Liver (tissue), 9 donors: Measurements from ENCODE around the gene MAP4K2. TPM values are rescaled to one million over a fixed set of nuclear protein-coding genes. Genes with fewer than 3 reads are reported as not detected.

ENCODE experiments used
- DNase-seq: peaks from one replicate; pipeline ENCODE4 v3.0.0-alpha.2; 2017; ENCODE audit warnings: low spot score
- H3K27ac ChIP-seq, 2 donors: one replicate each; pipeline ENCODE4 v1.7.0; 2013; ENCODE audit warnings: inconsistent platforms in 2 of 2, low read length in 2 of 2, control low read depth in 1 of 2, low read depth in 1 of 2, mild to moderate bottlenecking in 1 of 2
- H3K27me3 ChIP-seq, 4 donors: one replicate each; pipeline versions ENCODE4 v1.6.1 to v1.7.0; 2013; ENCODE audit warnings: low read length in 3 of 4, inconsistent platforms in 1 of 4, mild to moderate bottlenecking in 1 of 4, moderate library complexity in 1 of 4; ENCODE audit not compliant: control insufficient read depth in 4 of 4, insufficient read depth in 4 of 4
- H3K36me3 ChIP-seq, 4 donors: one replicate each; pipeline versions ENCODE4 v1.6.1 to v1.7.0; 2013; ENCODE audit warnings: low read length in 3 of 4, mild to moderate bottlenecking in 3 of 4, low read depth in 1 of 4, moderate library complexity in 1 of 4; ENCODE audit not compliant: control insufficient read depth in 4 of 4, insufficient read depth in 3 of 4
- H3K4me1 ChIP-seq, 4 donors: one replicate each; pipeline versions ENCODE4 v1.6.1 to v1.7.0; 2013; ENCODE audit warnings: low read length in 3 of 4, mild to moderate bottlenecking in 3 of 4, moderate library complexity in 1 of 4; ENCODE audit not compliant: control insufficient read depth in 4 of 4, insufficient read depth in 4 of 4
- H3K4me3 ChIP-seq, 3 donors: one replicate each; pipeline versions ENCODE4 v1.6.1 to v1.7.0; 2013; ENCODE audit warnings: low read length in 3 of 3, control low read depth in 1 of 3, low read depth in 1 of 3, mild to moderate bottlenecking in 1 of 3
- H3K9ac ChIP-seq, 2 donors: one replicate each; pipeline ENCODE4 v1.7.0; 2013; ENCODE audit warnings: low read length in 2 of 2, mild to moderate bottlenecking in 2 of 2, moderate library complexity in 2 of 2, control low read depth in 1 of 2, low read depth in 1 of 2
- H3K9me3 ChIP-seq, 4 donors: one replicate each; pipeline versions ENCODE4 v1.6.1 to v1.7.0; 2013; ENCODE audit warnings: low read length in 3 of 4; ENCODE audit not compliant: control insufficient read depth in 4 of 4
- HNF4A ChIP-seq, 2 donors: conservative IDR thresholded peaks; 2 replicates each; pipeline ENCODE4 v1.6.1; 2016; ENCODE audit warnings: antibody characterized with exemption in 2 of 2, mild to moderate bottlenecking in 2 of 2
- JUND ChIP-seq, 2 donors: IDR thresholded peaks; 2 replicates each; pipeline ENCODE4 v1.6.1; 2016; ENCODE audit warnings: antibody characterized with exemption in 2 of 2
- NR2F2 ChIP-seq: IDR thresholded peaks from 2 replicates; pipeline ENCODE4 v1.6.1; 2016; ENCODE audit warnings: antibody characterized with exemption
- TAF1 ChIP-seq: conservative IDR thresholded peaks from 2 replicates; pipeline ENCODE4 v1.6.1; 2016; ENCODE audit warnings: antibody characterized with exemption, mild to moderate bottlenecking
- WGBS: extraction: QIAGEN DNeasy Blood & Tissue Kit; methylation state at CpG from one replicate; pipeline ENCODE4 v1.1.7; 2013; 5-methylcytosine and 5-hydroxymethylcytosine counted together
- polyA plus RNA-seq, 2 donors: library from polyadenylated mRNA; stranded (reverse) in 1 of 2; unstranded in 1 of 2; fragments of 200-250 nt in 1 of 2; fragments of >200 nt in 1 of 2; fragmentation: Nextera tagmentation in 1 of 2; extraction: Ambion mirVana in 1 of 2; gene quantifications; one replicate each; pipeline versions ENCODE4 v1.2.1 to v1.2.3, GENCODE V29; 2013 to 2015
- total RNA-seq, 2 donors: library from RNA; depleted of rRNA; stranded (reverse); fragments of >200 nt; gene quantifications; one replicate each; pipeline ENCODE4 v1.2.3, GENCODE V29; 2014
- TF ChIP-seq, protein P1 (sequence below): IDR thresholded peaks from 2 replicates; pipeline ENCODE4 v1.6.1; 2016; ENCODE audit warnings: antibody characterized with exemption, mild to moderate bottlenecking
- TF ChIP-seq, protein P2 (sequence below): fragments of 150-350 bp; IDR thresholded peaks from 2 replicates; pipeline ENCODE4 v1.5.1; 2017; ENCODE audit warnings: improper control_type of control experiment, low read depth, low read length; ENCODE audit not compliant: missing input control
- donor health status: healthy.
- donor health status: healthy.
- donor health status: healthy.
- donor health status: healthy.
- donor health status: healthy.

The MAP4K2 gene
- total and polyA plus RNA-seq, 4 donors: 2.1 to 6.9 (median 3.5) TPM

DNA sequence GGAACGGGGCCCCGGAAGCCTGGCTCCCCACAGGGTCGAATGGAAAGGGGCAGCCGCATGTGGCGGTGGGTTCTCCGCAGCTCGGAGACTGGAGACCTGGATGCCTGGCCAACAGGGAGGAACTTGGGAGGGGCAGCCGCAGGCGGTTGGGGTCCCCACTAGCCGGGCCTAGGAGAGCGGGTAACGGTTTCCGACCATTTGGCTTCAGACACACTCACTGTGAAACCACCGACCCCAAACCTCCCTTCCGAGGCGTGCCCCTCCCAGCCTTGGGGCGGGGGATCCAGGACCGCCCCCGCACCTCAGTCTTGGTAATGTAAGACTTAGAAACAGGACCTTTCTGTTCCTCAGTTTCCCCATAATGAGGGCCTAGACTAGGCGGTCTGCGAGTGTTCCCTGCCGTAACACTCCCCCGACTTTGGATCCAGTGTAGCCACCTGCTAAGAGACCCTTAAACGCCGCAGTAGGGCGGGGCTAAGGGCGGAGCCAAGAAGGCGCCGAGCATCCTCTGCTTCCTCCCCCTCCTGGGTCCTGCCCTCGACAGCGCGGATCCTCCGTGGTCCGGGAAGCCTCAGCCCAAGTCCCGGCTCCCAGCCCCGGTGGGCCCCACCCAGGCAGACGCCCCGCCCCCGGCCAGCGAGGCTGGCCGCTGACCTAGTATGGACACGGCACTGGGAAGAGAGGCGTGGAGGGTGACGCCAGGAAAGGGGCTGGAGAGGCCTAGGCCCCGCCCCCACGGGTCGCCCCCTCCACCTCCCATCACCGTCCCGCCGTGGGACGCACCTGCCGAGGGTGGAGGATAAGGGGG, 57.3 kb downstream of the MAP4K2 start:
- Histone ChIP-seq H3K9me3 (no peaks in the 10 kb centered on the region), H3K4me1 (peaks cover 15 to 30% (median 24%) of the 10 kb centered on the region in 4 donors), H3K27me3 (no peaks in the 10 kb centered on the region), H3K36me3 (no peaks in the 10 kb centered on the region), H3K4me3 (peak overlapping the region in 2 of 3 donors; percentile 20 to 64), H3K27ac (peak overlapping the region; percentile 87 to 88), H3K9ac (peak overlapping the region; percentile 51 to 64)
- 4% methylated on average over 52 of the region's 52 CpGs for WGBS
- TF ChIP-seq, protein P1, sequence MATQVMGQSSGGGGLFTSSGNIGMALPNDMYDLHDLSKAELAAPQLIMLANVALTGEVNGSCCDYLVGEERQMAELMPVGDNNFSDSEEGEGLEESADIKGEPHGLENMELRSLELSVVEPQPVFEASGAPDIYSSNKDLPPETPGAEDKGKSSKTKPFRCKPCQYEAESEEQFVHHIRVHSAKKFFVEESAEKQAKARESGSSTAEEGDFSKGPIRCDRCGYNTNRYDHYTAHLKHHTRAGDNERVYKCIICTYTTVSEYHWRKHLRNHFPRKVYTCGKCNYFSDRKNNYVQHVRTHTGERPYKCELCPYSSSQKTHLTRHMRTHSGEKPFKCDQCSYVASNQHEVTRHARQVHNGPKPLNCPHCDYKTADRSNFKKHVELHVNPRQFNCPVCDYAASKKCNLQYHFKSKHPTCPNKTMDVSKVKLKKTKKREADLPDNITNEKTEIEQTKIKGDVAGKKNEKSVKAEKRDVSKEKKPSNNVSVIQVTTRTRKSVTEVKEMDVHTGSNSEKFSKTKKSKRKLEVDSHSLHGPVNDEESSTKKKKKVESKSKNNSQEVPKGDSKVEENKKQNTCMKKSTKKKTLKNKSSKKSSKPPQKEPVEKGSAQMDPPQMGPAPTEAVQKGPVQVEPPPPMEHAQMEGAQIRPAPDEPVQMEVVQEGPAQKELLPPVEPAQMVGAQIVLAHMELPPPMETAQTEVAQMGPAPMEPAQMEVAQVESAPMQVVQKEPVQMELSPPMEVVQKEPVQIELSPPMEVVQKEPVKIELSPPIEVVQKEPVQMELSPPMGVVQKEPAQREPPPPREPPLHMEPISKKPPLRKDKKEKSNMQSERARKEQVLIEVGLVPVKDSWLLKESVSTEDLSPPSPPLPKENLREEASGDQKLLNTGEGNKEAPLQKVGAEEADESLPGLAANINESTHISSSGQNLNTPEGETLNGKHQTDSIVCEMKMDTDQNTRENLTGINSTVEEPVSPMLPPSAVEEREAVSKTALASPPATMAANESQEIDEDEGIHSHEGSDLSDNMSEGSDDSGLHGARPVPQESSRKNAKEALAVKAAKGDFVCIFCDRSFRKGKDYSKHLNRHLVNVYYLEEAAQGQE: no peak
- TF ChIP-seq JUND (IDR thresholded peaks at IDR 0.05) (no peak), HNF4A (conservative IDR thresholded peaks at IDR 0.05) (no peak)
- peak; percentile 52 for DNase-seq

GRCh38 chr11:64745189-64745520, 57.9 kb downstream of the MAP4K2 start:
- Histone ChIP-seq H3K4me3 (peak overlapping the region in 1 of 3 donors; percentile 64), H3K9me3 (no peaks in the 10 kb centered on the region), H3K4me1 (peaks cover 15 to 30% (median 24%) of the 10 kb centered on the region in 4 donors), H3K27me3 (no peaks in the 10 kb centered on the region), H3K36me3 (no peaks in the 10 kb centered on the region), H3K27ac (peak overlapping the region; percentile 87 to 88), H3K9ac (peak overlapping the region; percentile 51 to 64)
- WGBS: 4% methylated on average over 20 of the region's 20 CpGs
- TF ChIP-seq NR2F2: peak; percentile 60
- no peak for TF ChIP-seq HNF4A (conservative IDR thresholded peaks at IDR 0.05)
- no peak for DNase-seq

- no peaks in the 10 kb centered on the region for H3K36me3 ChIP-seq
- no peaks in the 10 kb centered on the region for H3K9me3 ChIP-seq
- peaks cover 15 to 30% (median 24%) of the 10 kb centered on the region in 4 donors for H3K4me1 ChIP-seq
- no peaks in the 10 kb centered on the region for H3K27me3 ChIP-seq
- H3K9ac ChIP-seq: peak overlapping the region in 1 of 2 donors; percentile 20
- peak overlapping the region; percentile 87 to 88 for H3K27ac ChIP-seq
- TF ChIP-seq, protein P1: no peak
- TF ChIP-seq TAF1: no peak
- TF ChIP-seq, protein P2, sequence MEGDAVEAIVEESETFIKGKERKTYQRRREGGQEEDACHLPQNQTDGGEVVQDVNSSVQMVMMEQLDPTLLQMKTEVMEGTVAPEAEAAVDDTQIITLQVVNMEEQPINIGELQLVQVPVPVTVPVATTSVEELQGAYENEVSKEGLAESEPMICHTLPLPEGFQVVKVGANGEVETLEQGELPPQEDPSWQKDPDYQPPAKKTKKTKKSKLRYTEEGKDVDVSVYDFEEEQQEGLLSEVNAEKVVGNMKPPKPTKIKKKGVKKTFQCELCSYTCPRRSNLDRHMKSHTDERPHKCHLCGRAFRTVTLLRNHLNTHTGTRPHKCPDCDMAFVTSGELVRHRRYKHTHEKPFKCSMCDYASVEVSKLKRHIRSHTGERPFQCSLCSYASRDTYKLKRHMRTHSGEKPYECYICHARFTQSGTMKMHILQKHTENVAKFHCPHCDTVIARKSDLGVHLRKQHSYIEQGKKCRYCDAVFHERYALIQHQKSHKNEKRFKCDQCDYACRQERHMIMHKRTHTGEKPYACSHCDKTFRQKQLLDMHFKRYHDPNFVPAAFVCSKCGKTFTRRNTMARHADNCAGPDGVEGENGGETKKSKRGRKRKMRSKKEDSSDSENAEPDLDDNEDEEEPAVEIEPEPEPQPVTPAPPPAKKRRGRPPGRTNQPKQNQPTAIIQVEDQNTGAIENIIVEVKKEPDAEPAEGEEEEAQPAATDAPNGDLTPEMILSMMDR: no peak
- no peak for DNase-seq
- peak overlapping the region in 2 of 3 donors; percentile 41 to 64 for H3K4me3 ChIP-seq
- 3% methylated on average over 89 of the region's 89 CpGs for WGBS
These were observed 58.3 kb downstream of the MAP4K2 start for GRCh38 chr11:64744544-64745188.
